HG03159 (cell line): ENCODE measurements around the gene ADCY3.
A peak's percentile ranks its signal among the peaks of the same experiment; 100 is the strongest.

Source experiments
- ATAC-seq: cut with Tn5 transposase; IDR thresholded peaks from one replicate; pipeline ENCODE4 v1.9.1; 2021; ENCODE audit warnings: mild to moderate bottlenecking, moderate library complexity; ENCODE audit not compliant: unreplicated experiment

ADCY3 gene

DNA sequence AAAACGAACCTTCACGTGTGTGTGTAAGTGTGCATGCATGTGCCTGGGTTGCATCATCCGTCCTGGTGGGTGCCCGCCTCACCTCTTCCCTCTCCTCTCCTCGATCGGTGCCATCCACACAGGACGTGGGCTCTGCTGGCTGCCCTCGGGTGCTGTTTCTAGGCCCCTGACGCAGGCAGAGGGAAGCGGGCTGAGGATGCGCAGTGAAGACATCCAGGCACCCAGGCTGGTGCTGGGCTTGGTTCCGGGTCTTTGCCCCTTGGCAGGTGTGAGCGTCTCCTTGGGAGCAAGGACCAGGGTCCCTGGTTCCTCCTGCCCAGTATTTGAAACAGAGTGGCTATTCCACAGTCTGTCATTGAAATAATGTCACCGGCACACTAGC is 6.2 kb upstream of the ADCY3 start:
- no peak for ATAC-seq

DNA sequence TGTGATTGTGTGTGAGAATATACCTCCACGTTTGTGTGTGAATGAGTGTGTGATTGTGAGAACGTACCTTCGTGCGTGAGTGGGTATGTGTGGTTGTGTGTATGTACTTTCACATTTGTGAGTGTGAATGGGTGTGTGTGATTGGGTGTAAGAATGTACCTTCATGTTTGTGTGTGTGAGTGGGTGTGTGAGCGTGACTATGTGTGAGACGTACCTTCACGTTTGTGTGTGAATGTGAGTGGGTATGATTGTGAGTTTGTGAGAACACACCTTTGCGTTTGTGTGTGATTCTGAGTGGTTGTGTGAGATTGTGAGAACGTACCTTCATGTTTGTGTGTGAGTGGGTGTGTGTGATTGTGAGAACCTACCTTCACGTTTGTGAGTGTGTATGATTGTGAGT is 5.8 kb upstream of the ADCY3 start:
- no peak for ATAC-seq

DNA sequence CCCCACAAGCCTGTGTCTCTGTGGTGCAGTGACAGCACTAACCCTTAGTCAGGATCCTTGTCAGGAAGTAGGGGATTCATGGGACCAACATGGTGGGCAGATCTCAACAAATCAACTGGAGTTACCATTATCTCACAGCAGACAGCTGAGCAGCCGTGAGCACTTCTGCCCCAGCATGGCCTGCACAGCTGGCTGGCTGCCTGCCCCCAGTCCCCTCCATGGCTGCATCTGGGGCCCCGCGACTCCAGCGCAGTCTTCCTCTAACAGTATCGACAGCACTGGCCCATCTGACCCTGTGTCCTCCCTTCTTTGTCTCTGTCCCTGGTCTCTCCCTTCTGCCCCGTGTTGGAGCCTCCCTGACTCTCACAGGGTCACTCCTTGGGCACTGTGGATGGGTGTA is 4.7 kb upstream of the ADCY3 start:
- ATAC-seq, result no peak

DNA sequence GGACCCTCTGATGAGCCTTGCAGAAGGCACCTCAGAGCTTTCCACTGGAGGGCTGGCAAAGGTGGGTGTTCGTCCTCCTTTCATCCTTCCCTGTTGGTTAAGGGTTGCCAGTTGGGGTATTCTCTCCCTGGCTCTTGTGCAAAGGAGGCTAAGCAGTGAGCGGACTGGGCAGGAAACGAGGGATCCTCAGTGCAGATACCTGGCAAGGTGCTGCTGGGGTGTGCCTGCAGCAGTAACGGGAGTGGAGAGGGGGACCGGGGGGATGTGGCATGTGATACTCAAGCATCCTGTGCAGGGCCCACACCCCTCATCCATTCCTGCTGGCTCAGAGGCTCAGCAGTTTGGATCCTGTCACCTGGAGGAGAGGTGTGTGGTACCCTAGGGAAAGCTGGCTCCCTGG is 4.2 kb upstream of the ADCY3 start:
- no peak for ATAC-seq

DNA sequence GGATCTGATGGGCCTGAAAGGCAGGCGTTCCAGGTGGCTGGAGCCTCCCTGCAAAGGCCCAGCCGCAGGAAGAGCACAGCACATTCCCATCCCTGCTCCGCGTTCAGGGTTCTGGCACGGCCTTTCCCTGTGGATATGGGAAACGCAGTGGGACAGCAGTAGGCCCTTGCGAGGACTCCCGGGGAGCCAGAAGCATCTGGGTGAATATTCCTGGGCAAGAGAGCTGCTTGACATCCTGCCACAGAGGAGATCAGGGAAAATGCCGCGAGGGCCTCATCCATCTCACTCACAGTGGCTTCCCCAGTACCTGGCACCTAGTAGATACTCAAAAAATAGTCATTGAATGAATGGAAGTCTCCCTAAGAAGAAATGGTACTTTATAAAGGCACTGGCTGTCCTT is 3.1 kb upstream of the ADCY3 start:
- no peak for ATAC-seq

DNA sequence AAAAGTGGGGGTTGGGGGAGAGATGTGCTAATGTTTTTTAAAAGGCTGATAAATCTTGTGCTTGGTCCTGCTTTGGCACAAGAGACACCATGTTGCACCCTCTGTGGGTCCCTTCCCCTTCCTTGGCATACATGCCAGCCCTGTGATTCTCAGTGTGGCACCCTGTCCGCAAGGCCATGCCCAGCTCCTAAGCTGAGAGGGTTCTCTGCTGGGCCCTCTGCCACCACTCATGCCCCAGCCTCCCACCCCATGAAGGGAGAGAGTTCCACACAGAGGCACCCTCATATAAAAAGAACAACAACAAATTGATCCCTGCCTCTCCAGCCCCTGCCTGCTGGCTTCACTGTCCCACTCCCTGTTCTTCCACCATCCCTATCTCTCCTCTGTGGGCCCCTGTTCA is 2.5 kb upstream of the ADCY3 start:
- ATAC-seq, result no peak

DNA sequence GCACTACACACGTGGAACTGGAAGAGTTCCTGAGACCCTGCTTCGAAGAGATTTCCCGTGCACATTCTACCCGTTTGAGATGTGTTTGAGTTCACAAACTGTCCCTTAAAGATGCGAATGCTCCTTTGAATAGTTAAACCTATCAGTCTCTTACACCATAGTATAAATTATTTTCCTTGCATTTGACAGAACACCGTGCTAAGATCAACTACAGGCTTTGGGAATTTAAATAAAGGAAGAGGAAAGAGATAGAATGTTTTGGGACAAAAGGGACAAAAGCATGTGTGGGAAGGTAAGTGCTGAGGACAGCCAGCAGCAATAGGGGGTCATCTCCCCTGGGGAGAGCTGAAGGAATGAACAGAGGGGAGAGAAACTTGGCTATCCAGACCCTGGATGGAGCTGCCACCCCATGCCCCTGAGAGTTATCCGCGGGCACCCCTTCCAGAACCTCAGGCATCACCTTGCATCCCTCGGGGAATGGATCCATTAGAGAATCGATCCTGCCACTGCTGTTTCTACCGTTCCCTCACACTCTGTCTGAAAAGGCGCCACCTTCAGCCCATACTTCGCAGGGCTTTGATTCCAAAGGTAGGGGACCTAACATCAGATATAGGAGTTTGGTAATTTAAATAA is 888 bp upstream of the ADCY3 start:
- ATAC-seq, result peak; percentile 1

DNA sequence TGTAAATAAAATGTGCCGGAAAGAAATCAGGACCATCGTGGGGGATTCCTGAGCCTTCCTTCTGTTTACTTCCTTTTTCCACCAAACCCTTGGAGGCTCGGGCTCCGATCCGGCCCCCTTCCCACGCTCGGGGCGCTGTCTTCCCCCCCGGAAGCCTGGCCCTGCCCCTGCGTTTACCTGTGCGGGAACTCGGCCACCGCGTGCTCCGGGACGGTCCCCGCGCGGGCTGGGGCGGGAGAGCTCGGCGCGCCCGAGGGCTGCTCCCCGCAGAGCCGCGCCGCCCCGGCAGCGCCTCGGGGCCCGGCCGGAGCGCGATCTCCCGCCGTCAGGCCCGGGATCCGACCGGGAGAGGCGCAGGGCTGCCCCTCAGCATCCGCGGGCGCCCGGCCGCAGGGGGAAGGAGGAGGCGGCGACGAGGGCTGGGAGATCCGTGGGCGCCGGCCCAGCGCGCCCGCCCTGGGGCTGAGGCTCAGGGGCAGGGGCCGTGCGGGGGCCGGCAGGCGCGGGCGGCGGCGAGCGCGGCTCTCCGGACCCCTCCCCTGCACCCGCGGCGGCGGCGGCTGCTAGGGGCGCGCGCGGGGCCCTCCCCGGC is 435 bp downstream of the ADCY3 start:
- peak; percentile 30 for ATAC-seq

DNA sequence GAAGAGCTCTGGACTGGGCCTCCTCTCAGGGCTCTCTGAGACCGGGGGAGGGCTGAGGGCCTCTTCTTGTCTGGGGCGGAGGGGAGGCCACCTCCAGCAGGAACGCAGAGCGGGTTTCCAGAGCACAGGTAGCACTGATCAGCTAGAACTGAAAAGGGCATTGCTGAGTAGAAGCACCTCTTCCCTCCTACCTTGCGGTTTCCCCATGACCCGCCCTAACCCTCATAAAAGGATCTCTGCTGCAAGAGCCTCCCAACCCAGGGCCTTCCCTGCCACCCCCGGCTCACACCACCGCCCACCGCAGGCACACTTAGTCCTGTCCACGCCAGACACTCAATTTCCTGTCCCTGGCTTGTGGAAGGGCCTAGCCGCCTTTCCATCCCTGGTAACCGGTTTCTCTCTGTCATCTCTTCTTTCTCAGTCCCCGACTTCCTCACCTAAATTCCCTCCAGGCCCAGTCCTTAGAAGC is 966 bp downstream of the ADCY3 start:
- ATAC-seq, result no peak

DNA sequence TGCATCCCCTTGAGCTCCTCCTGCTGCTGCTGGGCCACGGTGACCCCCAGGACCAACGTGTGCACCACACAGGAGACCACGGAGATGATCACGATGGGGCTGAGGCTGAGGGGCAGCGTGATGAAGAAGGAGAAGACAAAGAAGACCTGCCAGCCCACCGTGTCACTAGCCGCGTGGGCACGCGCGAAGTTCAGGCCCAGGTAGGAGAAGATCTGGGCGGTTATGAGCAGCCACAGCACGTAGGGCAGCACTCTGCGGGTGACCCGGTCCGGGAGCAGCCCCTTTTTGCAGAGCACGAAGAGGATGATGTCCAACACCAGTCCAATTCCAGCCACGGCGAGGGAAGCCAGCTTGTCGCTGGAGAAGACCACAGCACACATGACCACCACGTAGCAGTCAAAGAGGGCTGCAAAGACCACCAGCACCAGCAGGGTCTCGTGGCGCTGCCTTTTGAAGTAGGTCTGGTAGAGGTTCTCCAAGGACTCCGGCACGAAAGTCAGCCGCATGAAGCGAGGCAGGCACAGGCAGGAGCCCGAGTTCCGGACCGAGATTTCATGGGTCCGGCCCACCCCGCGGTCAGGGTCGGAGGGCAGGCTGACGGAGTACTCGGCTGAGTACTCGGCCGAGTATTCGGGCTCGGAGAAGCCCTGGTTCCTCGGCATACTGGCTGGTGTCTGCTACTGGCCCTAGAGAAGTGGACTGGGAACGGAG is 1.6 kb downstream of the ADCY3 start:
- ATAC-seq, result no peak

DNA sequence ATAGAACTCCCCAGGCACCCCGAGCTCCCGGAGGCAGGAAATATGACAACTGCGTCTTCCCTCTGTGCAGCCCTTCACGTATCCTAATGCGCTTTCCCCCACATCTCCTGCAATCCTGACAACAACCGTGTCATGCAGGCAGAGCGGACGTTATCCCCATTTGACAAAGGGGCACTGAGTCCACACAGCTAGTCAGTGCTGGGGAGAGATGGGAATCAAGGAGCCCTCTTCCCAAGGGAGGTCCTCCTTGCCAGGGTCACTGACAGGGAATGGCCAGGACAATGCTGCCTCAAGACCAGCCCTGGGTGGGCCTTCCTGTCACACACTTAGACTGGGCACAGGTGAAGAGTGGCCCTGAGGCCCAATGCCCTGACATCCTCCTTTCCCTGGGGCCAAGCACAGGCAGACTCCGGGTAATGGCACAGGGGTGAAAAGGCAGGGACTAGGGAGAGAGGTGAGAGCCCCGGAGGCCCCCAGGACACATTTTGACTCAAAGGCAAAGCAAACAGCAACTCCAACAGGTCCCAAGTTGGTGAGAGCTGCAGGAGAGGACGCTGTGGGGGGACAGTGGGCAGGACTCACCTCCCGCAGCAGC is 2.2 kb downstream of the ADCY3 start:
- no peak for ATAC-seq

DNA sequence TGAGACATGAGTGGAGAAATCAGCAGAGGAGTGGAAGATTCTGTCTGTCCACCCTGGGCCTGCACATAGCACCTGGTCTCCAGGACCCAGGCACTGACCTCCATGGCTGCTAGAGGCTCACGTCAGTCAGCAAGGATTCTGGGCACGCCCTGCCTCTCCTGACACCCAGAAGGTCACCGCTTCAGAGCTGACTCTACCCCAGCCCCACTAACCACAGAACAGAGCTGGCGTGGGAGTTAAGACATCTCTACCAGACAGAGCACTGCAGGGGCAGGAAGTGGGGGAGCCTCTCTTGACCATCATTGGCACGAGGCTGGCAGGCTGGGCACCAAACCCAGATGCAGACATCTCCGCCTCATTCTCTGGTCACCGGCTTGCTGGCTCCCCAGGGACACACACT is 3.0 kb downstream of the ADCY3 start:
- no peak for ATAC-seq

DNA sequence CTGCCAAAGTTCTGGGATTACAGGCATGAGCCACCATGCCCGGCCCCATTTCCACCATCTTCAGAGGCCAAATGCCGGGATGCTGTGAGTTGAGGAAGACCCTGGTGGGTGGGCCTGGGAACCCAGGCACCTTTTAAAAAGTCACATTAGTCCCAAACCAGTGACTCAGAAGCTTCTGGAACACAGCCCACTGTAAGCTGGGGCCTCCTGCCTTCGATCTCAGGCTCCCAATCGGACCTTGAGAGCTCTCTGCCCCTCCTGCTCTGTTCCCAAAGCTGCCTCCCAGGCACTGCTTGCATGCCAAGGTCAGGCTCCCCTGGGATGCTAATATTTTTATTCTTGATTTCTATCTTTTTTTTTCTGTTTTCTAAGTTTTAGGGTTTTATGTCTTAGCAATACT is 4.2 kb downstream of the ADCY3 start:
- ATAC-seq, result no peak

DNA sequence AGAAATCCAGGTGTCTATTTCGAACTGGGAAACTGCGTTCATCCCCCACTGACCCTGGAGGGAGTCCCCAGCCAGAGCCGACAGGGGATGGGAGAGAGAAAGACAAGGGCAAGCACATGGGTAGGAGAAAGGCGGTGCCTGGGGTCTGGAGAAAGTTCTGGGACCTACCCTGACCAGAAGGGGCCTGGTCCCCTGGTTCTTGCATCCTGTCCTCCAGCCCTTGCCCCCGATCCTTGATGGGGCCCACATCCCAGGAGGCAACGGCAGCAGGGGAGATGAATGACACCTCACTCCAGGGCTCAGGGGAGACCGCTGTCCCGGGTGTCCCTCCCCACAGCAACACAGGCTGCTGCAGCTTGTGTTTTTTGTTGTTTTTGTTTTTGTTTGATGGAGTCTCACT is 4.9 kb downstream of the ADCY3 start:
- ATAC-seq, result no peak

DNA sequence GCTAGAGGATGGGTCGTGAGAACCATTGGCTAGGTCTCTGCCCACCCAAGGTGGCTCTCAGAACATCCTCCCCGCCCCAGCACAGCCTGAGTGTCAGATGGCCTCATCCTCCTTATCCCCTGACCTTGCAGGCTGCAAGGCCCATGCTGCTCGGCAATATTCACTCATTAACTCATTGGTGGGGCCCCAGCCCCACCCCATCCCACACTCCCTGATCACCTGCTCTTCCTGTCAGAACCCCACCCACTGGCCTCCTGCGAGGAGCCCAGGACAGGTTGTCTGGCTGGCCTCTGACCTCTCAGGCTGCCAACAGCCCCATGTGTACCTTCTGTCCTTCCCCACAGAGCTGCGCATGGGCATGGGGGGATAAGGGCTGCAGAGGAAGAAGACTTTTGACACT is 5.3 kb downstream of the ADCY3 start:
- ATAC-seq, result no peak

DNA sequence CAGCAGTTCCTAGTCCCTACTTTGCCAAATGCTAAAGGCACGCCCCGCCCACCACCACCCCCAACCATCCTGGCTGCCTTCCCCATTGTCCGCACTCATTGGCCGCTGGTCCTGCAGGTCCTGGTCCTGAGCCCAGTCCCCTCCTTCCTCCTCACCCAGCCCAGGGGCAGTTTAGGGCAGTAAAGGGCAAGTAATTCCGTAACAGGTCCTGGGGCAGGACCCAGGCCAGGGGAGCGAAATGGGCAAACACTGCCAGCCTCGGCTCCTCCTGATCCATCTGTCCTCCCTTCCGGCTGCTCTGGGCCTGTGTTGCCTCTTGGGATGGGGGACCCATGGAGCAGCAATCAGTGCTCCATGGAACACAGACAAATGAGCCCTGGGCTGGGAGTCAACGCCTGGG is 6.1 kb downstream of the ADCY3 start:
- no peak for ATAC-seq

DNA sequence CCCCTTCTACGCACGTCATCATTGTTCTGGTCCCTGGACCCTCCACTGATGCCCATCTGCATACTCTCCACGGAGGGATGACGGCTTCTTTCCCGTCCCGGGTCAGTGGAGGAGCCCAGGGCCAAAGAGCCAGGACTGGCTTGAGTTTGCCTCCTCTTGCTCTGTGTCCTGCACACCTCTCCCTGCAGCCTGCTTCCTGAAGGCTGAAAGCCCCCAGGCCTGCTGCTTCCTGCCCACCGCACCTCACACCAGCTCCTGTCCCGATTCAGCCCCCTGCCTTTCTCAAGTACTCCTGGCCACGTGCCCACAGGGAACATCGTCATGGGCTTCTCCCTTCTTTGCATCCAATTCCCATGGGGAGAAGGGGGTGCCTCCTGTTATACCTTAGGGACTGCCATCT is 7.1 kb downstream of the ADCY3 start:
- no peak for ATAC-seq

DNA sequence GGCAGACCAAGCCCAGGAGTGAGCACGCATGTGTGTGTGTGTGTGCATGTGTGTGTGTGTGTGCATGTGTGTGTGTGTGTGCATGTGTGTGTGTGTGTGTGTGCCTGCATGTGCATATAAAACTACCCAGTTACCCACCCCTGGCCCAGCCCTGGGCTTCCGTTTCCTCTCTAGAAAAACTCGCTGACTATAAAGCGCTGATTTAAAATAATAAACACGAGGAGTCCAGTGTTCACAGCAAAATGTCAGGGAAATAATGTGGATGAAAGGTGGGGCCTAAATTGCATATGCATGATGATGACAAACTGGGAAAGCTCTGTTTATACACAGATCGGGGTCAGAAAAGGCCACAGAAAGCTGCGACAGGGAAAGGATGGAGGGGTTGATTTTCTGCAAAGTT is 7.5 kb downstream of the ADCY3 start:
- ATAC-seq, result no peak

DNA sequence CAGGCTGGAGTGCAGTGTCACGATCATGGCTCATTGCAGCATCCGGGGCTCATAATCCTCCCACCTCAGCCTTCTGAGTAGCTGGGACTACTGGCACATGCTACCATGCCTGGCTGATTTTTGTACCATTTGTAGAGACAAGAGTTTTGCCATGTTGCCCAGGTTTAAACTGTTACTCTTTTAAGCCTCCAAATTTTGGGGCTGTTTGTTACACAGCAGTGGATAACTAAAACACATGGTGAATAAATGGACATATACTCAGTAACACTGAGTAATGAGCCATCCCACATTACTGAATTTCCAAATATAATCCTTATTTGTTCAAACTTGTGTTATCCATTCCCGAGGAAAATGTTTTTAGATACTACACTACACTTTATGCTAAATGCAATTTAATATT is 9.8 kb downstream of the ADCY3 start:
- ATAC-seq, result no peak

DNA sequence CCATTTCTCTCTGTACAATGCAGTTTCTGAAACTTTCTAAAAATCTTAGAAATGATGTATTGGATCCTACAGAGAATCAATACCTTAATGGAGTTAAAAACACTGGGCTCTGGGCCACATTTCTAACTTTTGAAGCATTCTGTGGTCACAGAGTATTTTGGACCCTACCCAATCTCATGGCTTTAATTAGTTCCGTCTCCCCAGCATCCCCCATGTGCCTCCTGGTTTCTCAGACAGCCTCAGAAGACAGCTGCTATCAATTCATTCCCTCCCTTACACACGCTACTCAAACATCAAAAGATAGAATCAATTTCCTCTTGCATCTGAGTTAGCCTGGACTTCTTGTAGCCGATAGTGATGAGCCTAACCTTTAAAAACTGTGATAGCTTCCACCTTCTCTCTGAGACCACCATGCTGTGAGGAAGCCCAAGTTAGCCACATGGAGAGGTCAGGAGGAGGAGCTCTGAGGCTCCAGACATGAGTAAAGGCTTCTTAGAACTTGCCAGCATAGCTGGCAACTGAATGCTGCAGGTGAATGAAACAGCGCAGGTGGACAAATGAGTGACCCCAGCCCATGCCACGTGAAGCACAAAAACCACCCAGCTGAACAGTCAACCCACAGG is 10.4 kb downstream of the ADCY3 start:
- ATAC-seq, result no peak

DNA sequence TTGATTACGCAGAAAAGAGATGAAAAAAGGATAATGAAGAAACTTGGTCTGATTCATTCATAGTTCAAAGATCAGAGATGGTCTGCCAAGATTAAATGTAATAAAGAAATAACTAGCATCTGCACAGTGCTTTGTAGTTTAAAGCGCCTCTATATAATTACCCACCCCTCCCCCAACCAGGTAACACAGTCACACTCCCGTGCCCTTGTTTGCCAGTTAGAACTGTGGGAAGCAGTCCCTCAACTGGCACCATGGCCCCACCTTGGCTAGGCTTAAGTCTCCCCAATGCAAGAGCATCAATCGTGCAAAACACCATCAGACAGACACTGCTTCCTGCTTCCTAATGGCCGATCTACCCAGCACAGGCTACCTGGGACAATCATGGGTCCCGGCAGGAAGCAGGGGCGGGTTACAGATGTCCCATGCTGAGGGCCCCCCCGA is 11.6 kb downstream of the ADCY3 start:
- no peak for ATAC-seq

DNA sequence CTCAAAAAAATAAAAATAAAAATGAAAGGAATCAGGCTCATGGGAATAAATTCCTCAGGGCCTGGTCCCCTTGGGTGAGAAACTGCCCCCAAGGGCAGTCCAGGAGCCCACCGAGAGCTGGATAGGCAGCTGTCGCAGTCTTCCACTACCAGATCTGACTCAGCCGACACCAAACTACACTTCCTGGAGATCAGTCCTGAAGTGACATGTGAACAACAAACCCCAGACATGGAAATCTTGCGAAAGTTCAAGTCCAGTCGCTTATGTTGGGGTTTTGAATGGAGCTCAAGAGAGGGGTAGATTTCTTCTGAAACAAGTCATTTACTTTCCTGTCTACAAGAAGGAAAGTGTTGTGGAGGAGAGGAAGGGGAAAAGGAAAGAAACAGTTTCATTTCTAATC is 12.9 kb downstream of the ADCY3 start:
- no peak for ATAC-seq
